DLD1 (cell line): ENCODE measurements around the gene MITF.

ENCODE experiments used
- in situ Hi-C: cut with HindIII; loops from 2 replicates; pipeline ENCODE4 v1.10.0; 2017; ENCODE audit warnings: low sequenced_read_pairs

The MITF gene

GRCh38 chr3:69941037-69941436 lies 201.8 kb downstream of the MITF start:
- in situ Hi-C loops: loop anchor here (25.0 kb wide), 1 partner anchor 254 kb away; no protein-coding TSS in a partner anchor

GRCh38 chr3:69941439-69942176 lies 202.3 kb downstream of the MITF start:
- in situ Hi-C loops: loop anchor here (25.0 kb wide), 1 partner anchor 254 kb away; no protein-coding TSS in a partner anchor

GRCh38 chr3:69944931-69945493 lies 205.7 kb downstream of the MITF start:
- in situ Hi-C loops: loop anchor here (25.0 kb wide), 1 partner anchor 258 kb away; no protein-coding TSS in a partner anchor

- in situ Hi-C loops: loop anchor here (25.0 kb wide), 1 partner anchor 261 kb away; no protein-coding TSS in a partner anchor
Measured at GRCh38 chr3:69948246-69948862, 209.1 kb downstream of the MITF start.

DNA sequence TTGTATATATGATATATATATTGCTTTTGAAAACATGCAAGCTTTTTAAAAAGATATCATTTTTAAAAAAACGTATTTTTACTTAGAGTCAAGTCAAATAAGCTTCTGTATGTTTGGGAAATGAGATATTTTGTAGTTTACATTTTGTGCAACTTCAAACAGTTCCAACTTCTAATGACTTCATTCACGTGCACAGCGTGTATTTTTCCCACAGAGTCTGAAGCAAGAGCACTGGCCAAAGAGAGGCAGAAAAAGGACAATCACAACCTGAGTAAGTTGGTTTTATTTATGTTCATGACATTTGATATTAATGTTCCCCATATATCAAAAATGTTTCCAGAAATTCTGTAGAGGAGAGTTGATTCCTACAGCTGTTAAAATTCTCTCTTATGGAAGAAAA lies 212.4 kb downstream of the MITF start:
- in situ Hi-C loops: no loop called here

DNA sequence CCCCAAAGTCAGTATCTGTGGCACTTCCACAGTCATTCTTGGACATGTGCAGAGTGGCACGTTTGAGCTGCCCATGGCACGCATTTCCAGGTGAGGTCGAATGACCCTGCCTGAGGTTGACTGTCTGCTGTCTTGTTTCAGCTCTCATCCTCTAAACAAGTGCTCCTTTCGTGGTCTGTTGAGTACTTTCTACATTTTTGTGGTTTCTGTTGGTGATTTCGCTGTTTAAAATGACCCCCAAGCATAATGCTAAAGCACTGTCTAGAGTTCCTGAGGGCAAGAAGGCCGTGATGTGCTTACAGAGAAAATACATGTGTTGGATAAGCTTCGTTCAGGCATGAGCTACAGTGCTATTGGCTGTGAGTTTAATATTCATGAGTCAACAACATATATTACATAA lies 220.3 kb downstream of the MITF start:
- in situ Hi-C loops: no loop called here

DNA sequence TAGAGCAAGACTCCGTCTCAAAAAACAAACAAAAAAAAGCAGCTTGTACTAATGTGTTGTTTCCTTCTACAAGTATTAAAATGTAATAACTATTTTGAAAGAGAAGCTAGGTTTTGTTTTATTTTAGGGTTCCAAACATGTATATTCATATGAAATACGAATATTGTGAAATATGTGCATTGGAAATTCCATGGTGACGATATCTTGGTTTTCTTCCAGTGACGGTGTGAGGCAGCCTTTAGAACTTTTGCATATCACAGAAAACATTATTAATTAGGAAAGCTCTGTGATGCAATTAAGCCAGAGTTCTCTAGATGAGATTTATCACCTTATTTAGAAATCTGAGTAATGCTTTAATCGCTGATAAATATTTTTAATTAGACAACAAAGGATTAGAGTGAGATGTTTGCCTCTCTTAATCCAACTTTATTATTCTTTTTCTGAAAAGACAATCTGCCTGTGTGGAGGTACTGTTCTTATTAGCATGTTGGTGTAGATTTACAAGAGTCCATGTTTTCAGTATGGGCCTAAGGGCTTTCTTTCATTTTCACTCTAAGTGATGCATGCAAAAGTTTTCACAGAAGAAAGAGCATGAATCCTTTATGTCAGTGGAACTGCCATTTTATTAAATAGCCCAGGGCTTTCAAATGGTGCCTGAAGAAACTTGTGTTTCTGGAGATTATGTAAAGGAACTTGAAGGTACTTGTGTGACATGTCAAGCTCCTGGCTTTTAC lies 222.6 kb downstream of the MITF start:
- in situ Hi-C loops: no loop called here

GRCh38 chr3:69963643-69964042 lies 224.4 kb downstream of the MITF start:
- in situ Hi-C loops: no loop called here

DNA sequence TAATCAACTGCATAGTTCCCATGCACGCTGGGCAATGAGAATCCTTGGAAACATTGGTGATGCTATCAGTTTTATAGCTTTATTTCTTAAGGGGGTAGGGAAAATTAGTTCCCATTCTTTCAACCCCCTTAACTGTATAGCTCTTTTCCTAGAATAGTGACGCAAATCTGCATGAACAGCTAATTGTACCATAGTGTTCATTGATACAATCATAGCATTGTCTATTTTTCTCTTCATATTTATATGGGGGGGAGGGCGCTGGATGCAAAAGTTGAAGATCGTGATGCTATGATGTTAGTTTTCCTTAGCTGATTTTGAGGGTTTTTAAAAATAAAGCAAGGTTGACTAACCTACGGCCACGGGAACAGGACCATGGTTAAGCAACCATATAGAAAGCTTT lies 227.9 kb downstream of the MITF start:
- in situ Hi-C loops: no loop called here

- in situ Hi-C loops: no loop called here
Measured at GRCh38 chr3:69970827-69971226, 231.6 kb downstream of the MITF start.

- in situ Hi-C loops: no loop called here
Measured at GRCh38 chr3:69972672-69973071, 233.4 kb downstream of the MITF start.

DNA sequence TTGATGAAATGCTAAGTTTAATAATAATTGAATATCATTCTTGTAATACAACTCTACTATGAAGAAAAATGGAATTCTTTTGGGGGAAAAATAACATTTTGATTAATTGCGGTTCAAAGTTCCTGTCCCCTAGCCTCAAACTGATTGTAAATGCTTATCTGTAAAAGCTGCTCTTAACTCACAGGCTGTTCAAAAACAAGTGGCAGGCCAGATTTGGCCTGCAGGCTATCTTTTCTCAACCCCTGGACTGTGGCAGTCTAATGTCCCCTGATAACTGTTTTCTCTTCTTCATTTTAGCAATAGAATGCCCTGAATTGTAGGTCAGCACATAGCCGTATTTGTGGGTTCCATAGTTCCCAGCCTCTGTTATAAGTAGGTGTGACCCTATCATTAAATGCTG lies 236.8 kb downstream of the MITF start:
- in situ Hi-C loops: no loop called here

GRCh38 chr3:69983546-69984265 lies 244.4 kb downstream of the MITF start:
- in situ Hi-C loops: no loop called here

DNA sequence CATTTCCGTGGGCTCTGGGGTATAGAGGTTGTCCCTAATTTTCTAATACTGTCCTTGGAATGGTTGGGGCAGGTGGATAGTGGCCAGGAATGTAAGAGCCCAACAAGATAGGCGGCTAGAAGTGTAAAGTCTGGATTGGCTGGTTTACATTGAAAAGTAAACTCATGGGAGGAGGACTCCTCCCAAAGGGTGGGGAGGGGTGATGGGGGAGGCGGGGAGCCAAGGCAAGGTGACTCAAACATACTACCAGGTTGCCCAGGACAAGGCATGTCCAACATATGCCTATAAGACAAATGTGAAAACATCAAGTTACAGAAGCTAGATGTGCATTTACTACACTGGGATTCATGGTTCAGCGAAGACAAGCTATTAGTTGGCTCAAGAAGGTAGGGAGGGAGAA lies 246.0 kb downstream of the MITF start:
- in situ Hi-C loops: no loop called here

DNA sequence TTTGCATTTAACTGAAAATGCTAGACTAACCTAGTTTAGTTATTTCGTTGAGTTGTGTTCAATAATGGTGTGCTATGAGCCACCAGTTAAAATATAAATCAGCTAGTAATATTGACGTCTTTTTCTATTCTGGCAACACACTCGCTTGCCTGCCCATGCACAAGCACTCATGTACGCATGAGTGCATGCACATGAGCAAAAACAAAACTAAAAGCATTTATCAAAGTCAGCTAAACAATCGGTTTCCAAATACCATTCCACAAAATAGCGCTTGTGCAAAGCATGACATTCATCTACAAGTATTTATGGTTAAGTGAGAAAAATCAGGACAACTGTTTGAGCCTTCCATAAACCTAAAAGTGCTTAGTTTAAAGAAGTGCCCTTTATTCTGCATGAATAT lies 247.2 kb downstream of the MITF start:
- in situ Hi-C loops: no loop called here

DNA sequence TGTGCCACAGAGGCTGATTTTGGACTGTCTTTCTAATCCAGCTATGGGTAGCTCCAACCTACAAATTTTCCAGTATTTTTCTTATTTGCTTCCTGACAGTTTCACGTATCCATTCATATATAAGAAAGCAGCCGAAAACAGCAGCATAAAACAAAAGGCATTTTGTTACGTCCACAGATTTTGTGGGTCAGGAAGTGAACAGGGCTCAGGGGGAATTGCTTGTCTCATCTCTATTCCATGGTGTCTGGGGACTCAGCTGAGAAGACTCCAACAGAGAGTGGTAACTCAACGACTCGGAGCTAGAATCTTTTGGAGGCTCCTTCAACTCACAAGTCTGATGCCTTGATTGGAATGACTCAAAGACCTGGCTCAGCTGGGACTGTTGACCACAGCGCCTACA lies 248.6 kb downstream of the MITF start:
- in situ Hi-C loops: no loop called here

DNA sequence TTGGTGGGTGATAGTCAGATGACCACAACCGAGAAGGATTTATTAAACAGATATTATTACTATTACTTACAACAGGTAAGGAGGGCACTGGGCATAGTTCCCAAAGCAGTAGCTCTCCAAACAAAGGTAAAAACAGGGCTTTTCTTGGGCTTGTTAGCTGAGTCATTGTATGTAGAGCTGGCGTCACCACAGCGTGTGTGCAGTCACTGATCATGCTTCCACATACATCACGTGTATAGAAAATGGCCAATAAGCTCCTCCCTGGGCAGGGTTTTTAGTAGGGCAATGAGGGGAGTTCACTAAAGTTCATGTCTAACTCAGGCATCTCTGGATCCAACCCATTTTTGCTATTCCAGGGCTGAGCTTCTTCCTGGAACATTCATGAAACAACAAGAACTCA lies 254.5 kb downstream of the MITF start:
- in situ Hi-C loops: no loop called here

- in situ Hi-C loops: no loop called here
Measured at GRCh38 chr3:69994919-69995318, 255.7 kb downstream of the MITF start.

DNA sequence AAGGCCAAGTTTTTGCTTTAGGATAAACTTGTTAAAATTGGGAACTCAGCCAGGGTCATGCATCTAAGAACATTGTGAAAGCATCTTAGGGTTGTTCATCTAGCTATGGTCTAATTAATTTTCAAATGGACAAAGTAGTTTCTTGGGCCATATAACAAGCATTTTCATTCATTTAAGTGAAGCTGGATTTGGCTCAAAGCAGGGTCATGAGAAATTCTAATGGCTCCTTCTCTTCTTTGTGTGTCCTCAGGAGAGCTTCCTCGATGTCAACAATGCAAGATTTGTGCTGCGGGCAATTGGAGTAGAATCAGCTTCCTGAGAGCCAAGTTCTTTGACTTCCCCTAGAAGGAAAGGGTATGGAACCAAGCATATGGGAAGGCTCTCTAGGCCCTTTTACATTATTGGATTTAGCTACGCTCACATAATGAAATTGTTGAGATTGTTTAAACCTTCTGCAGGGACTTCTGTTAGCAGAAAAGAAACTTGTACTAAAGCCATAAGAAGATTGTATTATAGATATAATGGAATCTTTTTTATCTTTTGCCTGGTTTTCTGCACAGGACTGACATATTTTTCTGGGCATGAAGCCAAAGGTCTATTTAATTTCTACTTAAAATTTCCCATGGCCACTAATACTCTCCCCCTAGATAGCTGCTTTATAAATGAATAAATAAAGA lies 258.5 kb downstream of the MITF start:
- in situ Hi-C loops: no loop called here

DNA sequence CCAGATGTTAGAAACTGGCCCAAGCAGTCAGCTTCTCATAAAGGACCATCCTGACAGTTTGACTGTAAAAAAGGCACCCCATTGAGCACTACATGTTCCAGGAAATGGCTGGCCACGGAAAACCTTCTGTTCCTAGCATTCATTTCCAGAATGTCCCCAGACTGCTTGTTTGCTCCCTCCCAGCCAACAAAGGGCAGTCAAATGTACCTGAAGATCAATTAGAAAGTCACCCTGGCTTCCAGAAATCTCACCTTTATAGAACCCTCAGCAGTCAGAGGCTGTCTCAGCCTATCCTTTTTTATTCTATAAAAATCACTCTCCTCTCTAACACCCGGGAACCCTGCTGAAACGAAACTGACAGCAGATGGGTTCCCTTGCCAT lies 259.5 kb downstream of the MITF start:
- in situ Hi-C loops: no loop called here
